HCT116 (cell line): ENCODE results near the gene PICALM. TPM values are rescaled to one million over a fixed set of nuclear protein-coding genes. Genes with fewer than 3 reads are reported as not detected.

Experiments used
- ATAC-seq: fragments of 200-7000 bp; cut with Tn5 transposase; 2 replicates; pipeline ENCODE4 v1.9.1; 2020; ENCODE audit warnings: mild to moderate bottlenecking, moderate library complexity
- BruUV-seq: library from RNA; stranded (reverse); fragments of 400-500 nt; replicated peaks from 2 replicates; lab custom pipeline; 2021; lab: Mats Ljungman, UMichigan
- CTCF ChIA-PET: fragments of 300-600 bp; sonication (Branson Sonifier 250); formaldehyde crosslinking; loops from one replicate; lab custom pipeline; 2021; ENCODE audit warnings: antibody characterized with exemption; lab: Charles Lee
- POLR2A ChIA-PET: fragments of 300-600, 350-600 bp; sonication (Branson Sonifier 250); formaldehyde crosslinking; loops from one replicate; lab custom pipeline; 2021; ENCODE audit warnings: antibody characterized with exemption; lab: Charles Lee
- RAD21 ChIA-PET, 2 experiments: fragments of 300-600 bp; sonication (Branson Sonifier 250); formaldehyde crosslinking; loops; one replicate each; lab custom pipeline; 2023; ENCODE audit warnings: low total read pairs in 2 of 2; ENCODE audit not compliant: uncharacterized antibody in 2 of 2, unreplicated experiment in 2 of 2, low non-redundant PET in 1 of 2; lab: Charles Lee
- DNase-seq: peaks from one replicate; pipeline ENCODE4 v3.0.0-alpha.2; 2010; ENCODE audit warnings: low read depth, low spot score
- H2AFZ ChIP-seq: fragments of 200-600 bp; shearing (Covaris generic), sonication (generic); 2 replicates; pipeline ENCODE4 v1.6.1; 2017; ENCODE audit warnings: low read depth, mixed run types, mixed read lengths, antibody characterized with exemption, low read length; ENCODE audit not compliant: poor library complexity, severe bottlenecking
- H3K27ac ChIP-seq: 2 replicates; pipeline ENCODE4 v1.5.1; 2012; ENCODE audit warnings: low read depth, low read length
- H3K27me3 ChIP-seq: fragments of 200-600 bp; sonication (generic); 2 replicates; pipeline ENCODE4 v1.6.1; 2016; ENCODE audit warnings: mixed run types, low read length, mixed read lengths; ENCODE audit not compliant: insufficient read depth
- H3K36me3 ChIP-seq, 2 experiments: fragments of 200-500 bp in 1 of 2; fragments of 200-600 bp in 1 of 2; sonication (Bioruptor generic) in 1 of 2; sonication (generic) in 1 of 2; 2 replicates each; pipeline versions ENCODE4 v1.5.1 to v1.6.1; 2014 to 2016; ENCODE audit warnings: low read length in 2 of 2, inconsistent platforms in 1 of 2, mixed read lengths in 1 of 2, mixed run types in 1 of 2; ENCODE audit not compliant: insufficient read depth in 2 of 2, control insufficient read depth in 1 of 2
- H3K4me1 ChIP-seq, 2 experiments: fragments of 200-600 bp in 1 of 2; sonication (generic) in 1 of 2; 2 replicates each; pipeline versions ENCODE4 v1.5.1 to v1.6.1; 2012 to 2017; ENCODE audit warnings: low read length in 2 of 2, inconsistent platforms in 1 of 2, mild to moderate bottlenecking in 1 of 2, mixed read lengths in 1 of 2, mixed run types in 1 of 2, moderate library complexity in 1 of 2; ENCODE audit not compliant: insufficient read depth in 2 of 2, control insufficient read depth in 1 of 2
- H3K4me2 ChIP-seq: fragments of 200-600 bp; sonication (generic); 2 replicates; pipeline ENCODE4 v1.6.1; 2017; ENCODE audit warnings: mixed run types, low read length, mixed read lengths
- H3K4me3 ChIP-seq, 2 experiments: fragments of 200-600 bp in 1 of 2; sonication (generic) in 1 of 2; replicated peaks in 1 of 2; 2 replicates each; pipeline ENCODE4 v1.5.1; 2011 to 2016; ENCODE audit warnings: low read length in 2 of 2, control low read depth in 1 of 2, low read depth in 1 of 2, mild to moderate bottlenecking in 1 of 2, mixed read lengths in 1 of 2, mixed run types in 1 of 2
- H3K79me2 ChIP-seq: fragments of 200-600 bp; sonication (generic); 2 replicates; pipeline ENCODE4 v1.6.1; 2017; ENCODE audit warnings: mild to moderate bottlenecking, mixed run types, low read length, moderate library complexity, mixed read lengths; ENCODE audit not compliant: insufficient read depth
- H3K9ac ChIP-seq: fragments of 200-600 bp; sonication (generic); 2 replicates; pipeline ENCODE4 v1.6.1; 2016; ENCODE audit warnings: low read length, mixed read lengths
- H3K9me2 ChIP-seq: fragments of 200-600 bp; sonication (generic), shearing (Covaris generic); 2 replicates; pipeline ENCODE4 v1.6.1; 2017; ENCODE audit warnings: mixed run types, mild to moderate bottlenecking, moderate library complexity; ENCODE audit not compliant: insufficient read depth
- H3K9me3 ChIP-seq, 2 experiments: fragments of 200-500 bp in 1 of 2; fragments of 200-600 bp in 1 of 2; sonication (Bioruptor generic) in 1 of 2; sonication (generic) in 1 of 2; 2 replicates each; pipeline ENCODE4 v1.6.1; 2014 to 2017; ENCODE audit warnings: low read length in 2 of 2, mixed read lengths in 2 of 2, inconsistent platforms in 1 of 2, low read depth in 1 of 2, mild to moderate bottlenecking in 1 of 2, mixed run types in 1 of 2, moderate library complexity in 1 of 2; ENCODE audit not compliant: control insufficient read depth in 1 of 2, insufficient read depth in 1 of 2
- H4K20me1 ChIP-seq: fragments of 200-600 bp; sonication (generic), shearing (Covaris generic); 2 replicates; pipeline ENCODE4 v1.6.1; 2017; ENCODE audit warnings: mixed run types, mild to moderate bottlenecking, moderate library complexity; ENCODE audit not compliant: insufficient read depth
- CEBPB ChIP-seq: IDR thresholded peaks from 2 replicates; pipeline ENCODE4 v1.6.1; 2012; ENCODE audit warnings: low read depth
- EGR1 ChIP-seq: IDR thresholded peaks from 2 replicates; pipeline ENCODE4 v1.6.1; 2012; ENCODE audit warnings: low read depth
- EZH2 ChIP-seq: fragments of 200-600 bp; sonication (generic); IDR thresholded peaks from 2 replicates; pipeline ENCODE4 v1.6.1; 2017; ENCODE audit warnings: antibody characterized with exemption, mixed run types
- EZH2phosphoT487 ChIP-seq: fragments of 200-600 bp; IDR thresholded peaks from 2 replicates; pipeline ENCODE4 v1.6.1; 2018; ENCODE audit warnings: antibody characterized with exemption, borderline replicate concordance
- JUND ChIP-seq: IDR thresholded peaks from 2 replicates; pipeline ENCODE4 v1.6.1; 2012
- POLR2AphosphoS5 ChIP-seq: IDR thresholded peaks from 2 replicates; pipeline ENCODE4 v1.6.1; 2011; ENCODE audit warnings: mild to moderate bottlenecking, low read depth, low read length, moderate library complexity
- SIN3A ChIP-seq: IDR thresholded peaks from 2 replicates; pipeline ENCODE4 v1.6.1; 2012; ENCODE audit warnings: low read depth
- SP1 ChIP-seq: IDR thresholded peaks from 2 replicates; pipeline ENCODE4 v1.6.1; 2012; ENCODE audit warnings: low read depth
- TCF7L2 ChIP-seq: IDR thresholded peaks from 2 replicates; pipeline ENCODE4 v1.7.0; 2011; ENCODE audit warnings: borderline replicate concordance, inconsistent platforms; ENCODE audit not compliant: insufficient read depth, insufficient read length; ENCODE audit errors: extremely low read depth
- ZBTB33 ChIP-seq: IDR thresholded peaks from 2 replicates; pipeline ENCODE4 v1.6.1; 2011; ENCODE audit warnings: mild to moderate bottlenecking, low read length, moderate library complexity; ENCODE audit not compliant: insufficient replicate concordance; ENCODE audit errors: extremely low read depth
- intact Hi-C: fragments of 100-400 bp; cut with micrococcal nuclease; formaldehyde crosslinking; loops from 2 replicates; pipeline ENCODE4 v1.10.0; 2022
- total RNA-seq: library from RNA; stranded (reverse); gene quantifications from one replicate; pipeline ENCODE4 v1.2.1, GENCODE V29; 2021; ENCODE audit not compliant: unreplicated experiment

The PICALM gene
- total RNA-seq, 1 experiment from 2014 or later: 90.6 TPM

- ChIA-PET CTCF (interaction anchor here (1.1 kb wide), 1 partner anchor 126 kb away, joined by 4 read pairs; no protein-coding TSS in a partner anchor), POLR2A (no interaction called here), RAD21 (no interaction called here)
- BruUV-seq: TSS peak; percentile 42
- Histone ChIP-seq H3K4me2 (peak overlapping the region; percentile 87), H3K4me3 (peak overlapping the region; percentile 75 to 86), H3K9me3 (no peaks in the 10 kb centered on the region), H3K27me3 (no peaks in the 10 kb centered on the region), H3K9ac (peak overlapping the region; percentile 80), H3K27ac (no peak overlapping the region), H3K4me1 (peaks cover 24 to 40% of the 10 kb centered on the region in 2 experiments), H3K9me2 (no peaks in the 10 kb centered on the region), H2AFZ (no peak overlapping the region), H3K79me2 (peaks cover 64% of the 10 kb centered on the region), H3K36me3 (no peaks in the 10 kb centered on the region), H4K20me1 (peaks cover 16% of the 10 kb centered on the region; the same call in 1 of the 2 replicates)
- intact Hi-C loops: no loop called here
- DNase-seq (no peak), ATAC-seq (no peak)
- TF ChIP-seq POLR2AphosphoS5 (no peak), EZH2phosphoT487 (no peak)
These were observed 1.7 kb downstream of the PICALM start for GRCh38 chr11:86067009-86067850.

- H3K4me3 ChIP-seq: peak overlapping the region in 1 of 2 experiments; percentile 75; a peak in 2 of 4 replicates
- TF ChIP-seq EZH2 (no peak), ZBTB33 (no peak), TCF7L2 (no peak), POLR2AphosphoS5 (no peak), JUND (no peak), SP1 (no peak), CEBPB (no peak), SIN3A (no peak), EGR1 (no peak), EZH2phosphoT487 (no peak)
- no TSS peak for BruUV-seq
- no peak for ATAC-seq
- H3K36me3 ChIP-seq: no peaks in the 10 kb centered on the region
- no peak overlapping the region for H3K27ac ChIP-seq
- peak overlapping the region; percentile 87 for H3K4me2 ChIP-seq
- no peak overlapping the region for H3K9ac ChIP-seq
- peaks cover 70% of the 10 kb centered on the region for H3K79me2 ChIP-seq
- intact Hi-C loops: no loop called here
- peaks cover 24 to 40% of the 10 kb centered on the region in 2 experiments for H3K4me1 ChIP-seq
- H3K27me3 ChIP-seq: no peaks in the 10 kb centered on the region
- RAD21 ChIA-PET: no interaction called here
- POLR2A ChIA-PET: no interaction called here
- CTCF ChIA-PET: no interaction called here
- H4K20me1 ChIP-seq: peaks cover 16% of the 10 kb centered on the region; the same call in 1 of the 2 replicates
- H3K9me2 ChIP-seq: no peaks in the 10 kb centered on the region
- H2AFZ ChIP-seq: no peak overlapping the region
- no peaks in the 10 kb centered on the region for H3K9me3 ChIP-seq
- DNase-seq: no peak
These were observed 2.3 kb downstream of the PICALM start for GRCh38 chr11:86066657-86067008.
